HG02571 (cell line): ENCODE measurements around the gene C10orf95.
"Not testable (repeated sequence)": the region's sequence is repeated elsewhere in the genome, so short reads cannot be mapped to it uniquely, and the experiment has no call there.

Experiments used
- ATAC-seq: cut with Tn5 transposase; IDR thresholded peaks from one replicate; pipeline ENCODE4 v1.9.1; 2021; ENCODE audit warnings: mild to moderate bottlenecking, moderate library complexity; ENCODE audit not compliant: unreplicated experiment

C10orf95 gene, protein sequence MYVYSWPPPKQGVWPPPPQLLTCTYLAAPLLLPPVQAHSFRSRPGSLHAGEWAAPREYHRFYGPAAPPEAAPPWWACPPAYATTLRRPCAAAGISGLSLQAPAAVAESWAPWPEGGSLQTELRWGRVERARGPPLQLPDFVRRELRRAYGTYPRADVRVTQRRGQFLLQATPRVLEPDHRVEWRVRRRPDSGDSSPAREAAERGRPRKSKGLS

DNA sequence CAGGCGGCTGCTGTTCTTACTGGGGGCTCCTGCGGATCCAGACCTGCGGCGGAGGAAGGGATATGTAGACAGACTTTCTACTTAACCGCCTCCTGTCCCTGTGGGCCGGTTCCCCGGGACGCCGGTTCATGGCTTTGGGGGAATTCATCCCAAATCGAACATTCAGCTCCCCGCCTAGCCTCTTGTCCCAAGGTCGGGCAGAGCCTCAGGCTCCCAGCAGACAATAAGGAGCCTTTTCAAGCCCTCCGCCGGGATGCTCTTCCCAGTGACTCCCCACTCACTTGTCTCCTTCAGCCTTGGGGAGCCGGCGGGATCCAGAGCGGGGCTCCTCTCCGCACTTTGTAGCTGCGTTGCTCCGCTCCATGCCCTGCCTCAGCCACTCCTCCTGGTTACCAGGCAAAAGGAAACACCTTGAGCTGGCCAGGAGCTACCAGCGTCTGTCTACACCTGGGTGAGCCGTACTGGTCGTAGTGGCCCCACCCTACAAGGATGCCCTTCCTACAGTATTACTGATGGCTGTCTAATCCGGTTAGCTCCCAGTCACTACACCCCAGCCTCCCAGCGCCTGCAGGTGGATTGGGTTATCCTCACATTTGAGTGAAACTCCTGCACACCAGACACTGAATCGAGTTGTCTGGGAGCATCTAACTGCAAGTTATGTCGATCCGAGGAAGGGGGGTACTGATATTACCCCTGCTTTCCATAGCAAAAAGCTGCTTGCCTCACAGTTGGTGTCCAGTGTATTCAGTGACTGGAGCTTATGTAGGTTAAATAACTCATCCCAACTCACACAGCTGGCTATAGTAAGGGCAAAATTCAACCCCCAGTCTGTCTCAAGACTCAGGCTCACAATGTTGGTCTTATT, at the start of gene C10orf95:
Gene C10orf95 (minus strand): TSS at position 439 of the 865 bp plus-strand sequence. CDS start 450 bp downstream, outside the sequence.
- no peak for ATAC-seq

DNA sequence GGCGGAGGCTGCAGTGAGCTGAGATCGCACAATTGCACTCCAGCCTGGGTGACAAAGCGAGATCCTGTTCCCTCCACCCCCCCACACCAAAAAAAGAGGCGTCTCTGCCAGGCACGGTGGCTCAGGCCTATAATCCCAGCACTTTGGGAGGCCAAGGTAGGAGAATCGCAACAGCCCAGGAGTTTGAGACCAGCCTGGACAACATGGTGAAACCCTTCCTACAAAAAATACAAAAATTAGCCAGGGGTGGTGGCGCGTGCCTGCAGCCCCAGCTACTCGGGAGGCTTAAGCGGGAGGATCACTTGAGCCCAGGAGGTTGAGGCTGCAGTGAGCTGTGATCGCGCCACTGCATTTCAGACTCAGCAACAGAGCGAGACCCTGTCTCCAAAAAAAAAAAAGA, 49.3 kb upstream of the C10orf95 start:
- not testable (repeated sequence) for ATAC-seq

DNA sequence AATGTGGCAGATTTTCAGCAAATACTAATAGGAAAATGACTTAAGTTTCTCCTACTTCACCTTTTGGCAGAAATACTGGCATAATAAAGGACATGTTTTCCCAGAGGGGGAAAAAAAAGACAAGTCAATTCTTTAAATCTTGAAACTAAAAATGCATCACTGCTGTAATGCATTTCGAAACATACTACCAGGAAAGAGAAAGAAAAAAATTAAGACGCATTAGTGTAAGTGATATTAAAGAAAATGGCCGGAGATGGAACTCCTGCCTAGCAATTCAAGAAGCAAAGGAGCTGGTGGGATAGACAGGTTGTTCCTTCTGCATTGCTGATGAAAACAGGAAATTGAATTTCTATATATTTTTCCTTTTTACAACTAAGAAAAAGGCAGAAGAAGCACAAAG, 48.0 kb upstream of the C10orf95 start:
- no peak for ATAC-seq

DNA sequence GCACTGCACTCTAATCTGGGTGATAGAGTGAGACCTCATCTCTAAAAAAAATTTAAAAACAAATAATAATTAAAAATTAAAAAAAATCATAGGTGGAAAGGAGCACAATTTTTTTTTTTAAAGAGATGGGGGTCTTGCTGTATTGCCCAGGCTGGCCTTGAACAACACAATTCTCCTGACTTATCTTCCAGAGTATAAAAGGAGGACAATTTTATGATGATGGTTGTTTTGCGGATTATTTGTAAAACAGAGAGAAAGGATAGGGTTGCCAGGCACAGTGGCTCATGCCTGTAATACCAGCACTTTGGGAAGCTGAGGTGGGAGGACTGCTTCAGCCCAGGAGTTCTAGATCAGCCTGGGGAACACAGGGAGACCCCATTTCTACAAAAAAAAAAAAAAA, 46.2 kb upstream of the C10orf95 start:
- no peak for ATAC-seq

DNA sequence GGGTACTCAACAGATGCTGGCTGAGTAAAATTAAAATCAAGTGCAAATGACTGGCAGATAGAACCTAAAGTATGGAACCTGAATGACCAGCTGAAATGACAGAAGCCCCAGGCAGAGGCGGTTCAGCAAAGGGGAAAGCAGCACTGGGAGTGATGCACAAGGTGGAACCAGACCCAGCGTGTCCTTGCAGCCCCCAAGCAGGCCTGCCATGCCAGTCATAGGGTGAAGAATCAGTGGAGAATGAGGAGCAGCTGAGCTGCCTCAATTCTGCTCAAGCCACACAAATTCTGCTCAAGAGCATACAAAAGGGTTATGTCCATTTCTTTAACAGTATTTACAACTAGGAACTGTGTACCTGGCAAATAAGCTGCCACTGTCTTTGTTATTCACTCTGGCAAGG, 42.4 kb upstream of the C10orf95 start:
- no peak for ATAC-seq

DNA sequence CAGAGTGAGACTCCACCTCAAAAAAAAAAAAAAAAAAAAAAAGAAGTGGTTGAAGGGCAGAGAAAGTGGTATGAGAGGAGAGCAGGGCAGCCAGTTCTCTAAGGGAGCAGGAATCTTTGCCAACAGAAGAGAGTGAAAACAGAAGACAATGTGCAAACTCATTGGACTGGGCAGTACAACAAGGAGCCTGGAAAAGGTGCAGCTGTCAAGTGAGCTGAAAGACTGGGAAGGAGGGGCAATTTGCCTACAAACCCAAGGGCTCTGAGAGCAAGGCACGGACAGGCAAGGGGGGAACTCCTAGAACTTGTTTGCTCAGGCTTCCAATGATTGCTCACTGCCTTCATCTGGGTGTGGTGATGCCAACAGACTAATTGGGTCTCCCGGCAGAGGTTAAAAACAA, 41.6 kb upstream of the C10orf95 start:
- no peak for ATAC-seq

DNA sequence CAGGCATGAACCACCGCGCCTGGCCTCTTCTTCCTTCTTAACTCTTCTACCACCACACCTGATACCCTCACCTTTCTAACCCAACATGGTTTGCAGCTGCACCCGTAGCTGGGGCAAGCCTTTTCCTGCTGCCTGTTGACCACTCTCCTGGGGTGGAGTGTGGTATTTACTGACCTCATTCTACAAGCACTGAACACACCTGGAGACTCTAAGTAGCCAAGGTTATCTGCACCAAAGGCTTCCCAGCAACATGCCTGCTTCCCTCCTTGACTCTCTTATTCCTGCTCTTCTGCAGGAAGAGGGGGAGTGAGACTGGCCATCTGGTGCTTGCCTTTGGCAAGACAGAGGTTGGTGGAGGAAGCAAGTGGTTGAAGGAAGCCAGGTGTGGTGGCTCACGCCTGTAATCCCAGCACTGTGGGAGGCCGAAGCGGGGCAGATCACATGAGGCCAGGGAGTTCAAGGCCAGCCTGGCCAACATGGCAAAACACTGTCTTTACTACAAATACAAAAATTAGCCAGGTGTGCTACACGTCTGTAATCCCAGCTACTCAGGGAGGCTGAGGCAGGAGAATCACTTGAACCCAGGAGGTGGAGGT, 41.1 kb upstream of the C10orf95 start:
- no peak for ATAC-seq

DNA sequence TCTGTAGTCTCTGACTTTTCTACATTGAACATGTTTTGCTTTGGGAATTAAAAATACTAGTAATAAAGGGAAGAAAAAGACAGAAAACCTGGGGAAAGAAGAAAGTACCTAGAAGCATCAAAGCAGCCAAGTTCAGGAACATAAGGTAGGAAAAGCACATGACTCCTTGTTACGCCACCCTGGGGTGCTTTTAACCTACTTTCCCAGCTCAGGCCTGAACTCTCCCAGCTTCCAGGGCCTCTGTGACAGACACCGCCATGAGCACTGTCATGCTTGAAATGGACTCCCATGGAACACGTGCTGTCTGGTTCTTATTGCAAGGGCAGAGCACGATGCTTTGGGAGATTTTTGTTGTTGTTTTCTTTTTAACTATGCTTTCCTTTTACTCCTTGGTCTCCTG, 39.8 kb upstream of the C10orf95 start:
- no peak for ATAC-seq

DNA sequence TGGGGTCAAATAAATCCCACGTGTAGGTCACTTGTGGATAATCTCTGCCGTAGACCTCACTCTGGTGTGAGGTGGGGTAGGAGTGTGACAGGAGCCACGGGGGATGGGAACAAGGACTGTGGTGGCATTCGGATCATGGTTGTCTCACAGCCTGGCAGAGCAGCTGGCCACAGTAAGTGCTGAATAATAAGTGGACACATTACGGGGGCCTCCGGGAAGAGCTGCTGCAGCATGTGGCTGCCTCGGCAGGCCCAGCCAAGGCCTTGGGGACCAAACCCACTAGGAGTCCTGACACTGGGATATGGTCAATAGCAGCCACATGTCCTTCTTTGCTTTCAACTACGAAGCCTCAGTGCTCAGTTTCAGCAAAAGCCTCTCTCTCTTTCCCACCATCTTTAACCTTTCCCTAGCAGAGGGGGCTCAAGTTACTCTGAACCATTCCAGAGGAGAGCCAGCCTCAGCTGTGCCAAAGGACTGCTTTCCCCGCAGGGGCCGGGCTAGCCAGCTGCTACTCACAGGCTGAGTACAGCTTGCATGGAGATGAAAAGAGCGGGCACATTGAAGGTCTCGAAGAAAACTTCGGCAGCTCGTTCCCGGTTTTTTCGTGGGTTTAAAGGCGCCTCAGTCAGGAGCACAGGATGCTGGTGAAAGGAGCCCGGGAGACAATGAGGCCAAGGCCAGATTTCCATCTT, 33.9 kb upstream of the C10orf95 start:
- no peak for ATAC-seq

DNA sequence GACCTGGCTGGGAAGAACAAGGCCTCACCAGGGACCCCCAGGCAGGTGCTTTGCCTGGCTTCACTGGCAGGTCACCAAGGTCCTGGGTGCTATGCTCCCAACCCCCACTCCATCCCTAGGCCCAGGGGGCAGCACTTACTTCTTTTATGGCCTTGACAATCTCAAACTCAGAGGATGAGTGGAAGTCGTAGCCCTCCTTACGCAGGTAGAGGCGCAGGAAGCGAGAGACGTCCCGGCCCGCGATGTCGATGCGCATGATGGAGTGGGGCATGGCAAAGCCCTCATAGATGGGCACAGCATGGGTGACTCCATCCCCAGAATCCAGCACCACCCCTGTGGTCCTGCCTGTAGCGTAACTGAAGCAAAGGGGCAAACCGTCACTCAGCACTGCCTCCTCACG, 32.7 kb upstream of the C10orf95 start:
- ATAC-seq = no peak

DNA sequence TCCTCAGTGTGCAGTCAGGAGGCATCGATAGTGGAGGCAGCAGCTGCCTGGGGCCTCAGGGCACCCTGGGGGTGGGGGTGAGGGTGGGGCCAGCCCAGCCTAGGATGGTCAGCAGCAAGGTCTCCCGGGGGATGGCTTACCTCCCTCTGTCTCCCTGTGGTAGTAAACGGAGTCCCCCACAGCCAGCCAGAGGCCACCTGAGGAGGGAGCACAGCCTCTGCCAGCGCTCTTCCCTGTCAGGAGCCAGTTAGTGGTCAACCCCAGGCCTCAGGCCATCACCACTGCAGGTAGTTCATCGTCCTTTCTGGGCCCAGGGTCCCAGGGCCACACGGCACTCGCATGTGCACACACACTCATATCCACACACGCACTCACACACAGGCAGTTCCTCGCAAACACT, 29.1 kb upstream of the C10orf95 start:
- ATAC-seq = no peak

DNA sequence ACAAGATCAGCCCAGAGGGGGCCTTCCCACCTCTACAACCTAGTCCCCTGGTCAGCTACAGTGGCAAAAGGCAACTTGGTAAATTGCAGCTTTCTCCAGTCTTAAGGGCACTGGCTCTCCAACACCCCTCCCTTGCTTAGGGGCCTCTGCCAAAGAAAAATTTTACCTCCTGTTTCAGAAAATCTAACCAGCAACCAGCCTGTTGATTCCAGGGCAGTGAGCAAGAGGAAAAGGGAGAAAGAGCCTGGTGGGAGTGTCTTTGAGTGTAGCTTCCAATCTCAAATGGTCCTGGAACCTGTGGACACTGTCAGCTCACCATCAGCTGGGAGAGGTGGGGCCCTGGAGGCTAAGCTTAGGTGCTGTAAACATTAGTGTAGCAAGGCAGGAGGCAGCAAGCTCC, 28.3 kb upstream of the C10orf95 start:
- ATAC-seq = no peak

DNA sequence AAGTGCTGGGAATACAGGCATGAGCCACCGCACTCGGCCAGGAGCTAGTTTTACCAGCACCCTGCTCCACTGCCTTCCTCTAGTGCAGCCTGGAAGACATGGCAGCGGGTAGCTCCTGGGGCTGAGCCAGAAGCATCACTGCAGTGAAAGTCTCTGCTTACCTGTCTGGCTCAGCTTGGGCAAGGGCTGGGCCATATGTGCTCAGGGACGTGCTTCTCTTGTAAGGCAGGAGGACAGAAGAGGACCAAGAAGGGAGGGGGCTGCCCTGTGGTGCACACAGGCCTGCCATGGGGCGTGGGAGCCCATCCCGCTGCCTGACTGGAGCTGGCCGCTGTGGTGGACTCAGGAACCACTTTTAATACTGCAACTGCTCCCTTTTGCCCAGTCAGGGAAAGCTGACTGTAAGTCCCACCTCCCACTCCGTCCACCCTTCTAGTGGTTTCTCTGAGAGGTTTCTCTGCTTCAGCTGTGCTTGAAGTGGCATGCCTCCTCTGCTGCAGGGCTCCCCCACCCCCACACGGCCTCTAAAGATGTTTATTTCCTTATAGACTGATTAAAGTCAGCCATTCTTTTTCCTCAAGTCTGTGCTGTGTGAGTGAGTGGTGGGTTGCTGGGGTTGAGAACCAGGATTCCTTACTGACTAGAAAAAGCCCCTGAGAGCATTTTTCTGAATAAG, 25.3 kb upstream of the C10orf95 start:
- ATAC-seq = no peak

DNA sequence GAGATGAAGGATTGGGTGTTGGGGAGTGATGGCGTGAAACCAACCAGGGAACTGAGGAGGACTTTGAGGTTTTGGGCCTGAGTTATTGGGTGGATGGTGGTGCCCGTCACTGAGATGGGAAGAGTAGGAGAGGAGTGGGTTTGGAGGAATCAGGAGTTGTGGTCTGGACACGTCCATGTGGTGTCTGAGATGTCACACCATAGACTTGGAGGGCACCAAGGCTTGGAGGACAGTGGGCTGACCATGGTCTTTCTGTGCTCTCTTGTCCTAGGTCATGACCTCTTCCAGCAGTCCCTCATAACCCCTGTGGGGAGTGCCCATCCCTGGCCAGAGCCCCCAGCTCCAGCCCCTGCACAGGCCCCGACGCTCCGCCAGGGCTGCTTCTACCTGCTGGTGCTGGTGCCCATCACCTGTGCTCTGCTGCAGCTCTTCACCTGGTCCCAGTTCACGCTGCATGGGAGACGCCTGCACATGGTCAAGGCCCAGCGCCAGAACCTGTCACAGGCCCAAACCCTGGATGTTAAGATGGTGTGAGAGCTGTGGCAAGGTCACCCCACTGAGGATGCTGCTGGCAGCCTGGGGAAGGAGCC, 24.2 kb upstream of the C10orf95 start:
- ATAC-seq = no peak

DNA sequence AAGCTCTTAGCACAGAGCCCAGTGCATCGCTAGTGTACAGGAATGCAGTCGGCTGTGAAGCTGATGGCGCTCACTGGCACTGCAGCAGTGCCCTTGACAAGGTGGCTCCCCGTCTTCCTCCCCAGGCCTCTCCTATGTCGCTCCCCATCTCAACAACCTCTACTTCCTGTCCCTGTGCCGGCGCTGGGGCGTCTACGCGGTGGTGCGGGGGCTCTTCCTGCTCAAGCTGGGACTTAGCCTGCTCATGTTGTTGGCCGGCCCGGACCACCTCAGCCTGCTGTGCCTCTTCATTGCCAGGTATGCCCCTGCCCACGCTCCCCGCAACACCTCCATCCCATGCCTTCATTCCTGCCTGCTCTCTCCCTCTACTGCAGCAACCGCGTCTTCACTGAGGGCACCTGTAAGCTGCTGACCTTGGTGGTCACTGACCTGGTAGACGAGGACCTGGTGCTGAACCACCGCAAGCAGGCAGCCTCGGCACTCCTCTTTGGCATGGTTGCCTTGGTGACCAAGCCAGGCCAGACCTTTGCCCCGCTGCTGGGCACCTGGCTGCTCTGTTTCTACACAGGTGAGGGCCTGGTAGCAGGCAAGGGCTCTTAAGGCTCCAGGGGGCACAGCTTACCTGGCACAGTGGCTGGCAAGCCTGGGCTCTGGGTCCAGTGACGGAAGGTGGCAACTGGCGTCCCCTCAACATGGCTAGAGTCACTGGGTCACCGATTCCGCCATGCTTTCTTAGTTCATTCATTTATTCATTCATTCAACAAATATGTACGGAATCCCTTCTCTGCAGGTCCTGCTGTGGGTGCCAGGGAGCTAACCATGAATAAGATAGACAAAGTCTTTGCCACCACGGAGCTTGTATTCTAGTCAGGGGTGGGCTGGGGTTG, 22.3 kb upstream of the C10orf95 start:
- no peak for ATAC-seq

DNA sequence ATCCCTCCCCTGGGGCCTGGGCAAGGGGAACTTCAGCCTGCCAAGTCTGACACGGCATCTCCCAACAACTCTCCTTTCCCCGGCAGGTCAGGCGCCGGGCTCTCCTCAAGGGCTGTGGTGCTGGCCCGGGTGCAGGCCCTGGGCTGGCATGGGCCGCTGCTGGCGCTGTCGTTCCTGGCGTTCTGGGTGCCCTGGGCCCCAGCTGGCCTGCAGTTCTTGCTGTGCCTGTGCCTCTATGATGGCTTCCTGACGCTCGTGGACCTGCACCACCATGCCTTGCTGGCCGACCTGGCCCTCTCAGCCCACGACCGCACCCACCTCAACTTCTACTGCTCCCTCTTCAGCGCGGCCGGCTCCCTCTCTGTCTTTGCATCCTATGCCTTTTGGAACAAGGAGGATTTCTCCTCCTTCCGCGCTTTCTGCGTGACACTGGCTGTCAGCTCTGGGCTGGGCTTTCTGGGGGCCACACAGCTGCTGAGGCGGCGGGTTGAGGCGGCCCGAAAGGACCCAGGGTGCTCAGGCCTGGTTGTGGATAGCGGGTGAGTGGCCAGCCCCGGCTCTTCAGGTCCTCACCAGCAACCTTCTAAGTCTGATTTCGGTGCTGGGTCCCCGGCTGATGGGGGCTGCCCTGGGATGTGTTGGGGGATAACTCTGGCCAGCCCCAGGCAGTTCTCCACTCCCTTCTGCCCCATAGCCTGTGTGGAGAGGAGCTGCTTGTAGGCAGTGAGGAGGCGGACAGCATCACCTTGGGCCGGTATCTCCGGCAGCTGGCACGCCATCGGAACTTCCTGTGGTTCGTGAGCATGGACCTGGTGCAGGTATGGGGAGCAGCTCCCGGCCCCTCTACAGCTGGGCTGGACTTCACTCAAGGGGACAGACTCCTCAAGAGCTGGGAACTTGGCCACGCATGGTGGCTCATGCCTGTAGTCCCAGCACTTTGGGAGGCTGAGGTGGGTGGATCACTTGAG, 19.5 kb upstream of the C10orf95 start:
- ATAC-seq = no peak

DNA sequence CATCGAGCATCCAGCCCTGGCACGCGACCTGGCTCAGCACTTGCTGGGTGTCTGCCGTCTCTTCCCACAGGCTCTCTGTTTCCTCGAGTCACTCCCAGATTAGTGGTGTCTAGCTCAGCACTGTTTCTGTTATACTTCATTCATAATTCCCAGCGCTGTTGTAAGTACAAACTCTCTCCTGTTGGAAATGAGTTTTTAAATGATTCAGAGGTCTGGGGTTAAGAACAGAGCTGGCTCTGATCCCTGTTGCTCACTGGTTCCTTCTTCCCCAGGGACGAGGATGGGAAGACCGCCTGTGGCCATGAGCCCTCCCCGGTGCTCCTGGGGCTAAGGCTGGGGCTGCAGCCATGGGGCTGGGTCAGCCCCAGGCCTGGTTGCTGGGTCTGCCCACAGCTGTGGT, 17.3 kb upstream of the C10orf95 start:
- ATAC-seq = no peak

DNA sequence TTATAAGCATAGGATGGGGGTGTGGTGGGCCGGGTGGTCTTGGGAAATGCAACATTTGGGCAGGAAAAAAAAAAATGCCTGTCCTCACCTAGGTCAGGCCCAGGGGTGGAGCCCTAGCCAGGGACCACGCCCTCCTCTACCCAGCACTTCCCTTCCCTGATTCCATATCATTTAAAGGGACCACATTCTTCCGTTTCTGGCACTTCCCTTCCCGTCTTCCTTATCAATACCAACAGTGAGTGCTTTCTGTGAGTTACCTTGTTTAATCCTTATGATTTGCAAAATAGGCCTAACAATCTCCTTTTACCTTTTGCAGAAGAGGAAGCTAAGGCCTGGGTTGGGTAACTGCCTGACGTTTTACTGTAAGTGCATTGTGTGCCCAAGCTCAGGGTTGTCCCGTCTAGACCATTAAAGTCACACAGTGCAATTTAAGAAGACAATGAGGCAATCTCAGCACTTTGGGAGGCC, 16.7 kb upstream of the C10orf95 start:
- no peak for ATAC-seq
